CD4-positive, alpha-beta memory T cell (primary cell): ENCODE data around the gene CHAF1B. TPM values are rescaled to one million over a fixed set of nuclear protein-coding genes. Genes with fewer than 3 reads are reported as not detected.
"Not testable (repeated sequence)": the region's sequence is repeated elsewhere in the genome, so short reads cannot be mapped to it uniquely, and the experiment has no call there.

Experiments
- CTCF ChIA-PET: fragments of 350-600 bp; sonication (Branson Sonifier 250); formaldehyde crosslinking; loops from one replicate; lab custom pipeline; 2021; ENCODE audit warnings: inconsistent platforms; ENCODE audit not compliant: partially characterized antibody; lab: Charles Lee
- POLR2A ChIA-PET: fragments of 350-600 bp; sonication (Branson Sonifier 250); formaldehyde crosslinking; loops from one replicate; lab custom pipeline; 2021; ENCODE audit not compliant: partially characterized antibody; lab: Charles Lee
- DNase-seq, 5 donors: peaks; one replicate each; pipeline versions ENCODE4 v3.0.0 to v3.0.0-alpha.2; 2020 to 2022; ENCODE audit warnings: mixed read lengths in 1 of 5
- H3K27ac ChIP-seq: one replicate; pipeline ENCODE4 v1.7.0; 2013; ENCODE audit warnings: low read depth, low read length
- H3K27me3 ChIP-seq: 2 replicates; pipeline ENCODE4 v1.7.0; 2013; ENCODE audit warnings: mild to moderate bottlenecking, low read length, moderate library complexity; ENCODE audit not compliant: insufficient read depth
- H3K36me3 ChIP-seq: 2 replicates; pipeline ENCODE4 v1.7.0; 2013; ENCODE audit warnings: mild to moderate bottlenecking, low read length, moderate library complexity; ENCODE audit not compliant: insufficient read depth
- H3K4me1 ChIP-seq: 2 replicates; pipeline ENCODE4 v1.7.0; 2013; ENCODE audit warnings: mild to moderate bottlenecking, low read length, moderate library complexity; ENCODE audit not compliant: insufficient read depth
- H3K4me3 ChIP-seq, 2 donors: one replicate each; pipeline ENCODE4 v1.7.0; 2013; ENCODE audit warnings: low read length in 2 of 2, mild to moderate bottlenecking in 1 of 2
- H3K9me3 ChIP-seq, 2 donors: one replicate each; pipeline ENCODE4 v1.7.0; 2013; ENCODE audit warnings: low read length in 2 of 2, control low read depth in 1 of 2; ENCODE audit not compliant: control insufficient read depth in 1 of 2
- H3K27ac Mint-ChIP-seq, 7 donors: one replicate each; pipeline ENCODE4 v1.8.0; 2020 to 2021; ENCODE audit warnings: mixed read lengths in 7 of 7, mild to moderate bottlenecking in 6 of 7, inconsistent platforms in 3 of 7, moderate library complexity in 3 of 7
- H3K27me3 Mint-ChIP-seq, 2 donors: one replicate each; pipeline ENCODE4 v1.8.0; 2020 to 2021; ENCODE audit warnings: mixed read lengths in 2 of 2
- H3K36me3 Mint-ChIP-seq, 2 donors: one replicate each; pipeline ENCODE4 v1.8.0; 2020 to 2021; ENCODE audit warnings: mixed read lengths in 2 of 2, inconsistent platforms in 1 of 2, mild to moderate bottlenecking in 1 of 2
- H3K4me1 Mint-ChIP-seq, 4 donors: one replicate each; pipeline ENCODE4 v1.8.0; 2020 to 2021; ENCODE audit warnings: mixed read lengths in 4 of 4, mild to moderate bottlenecking in 1 of 4
- H3K4me3 Mint-ChIP-seq, 8 donors: one replicate each; pipeline ENCODE4 v1.8.0; 2020 to 2021; ENCODE audit warnings: mixed read lengths in 8 of 8, mild to moderate bottlenecking in 7 of 8, moderate library complexity in 6 of 8, inconsistent platforms in 3 of 8
- H3K9me3 Mint-ChIP-seq, 8 donors: one replicate each; pipeline ENCODE4 v1.8.0; 2020 to 2021; ENCODE audit warnings: mixed read lengths in 8 of 8, mild to moderate bottlenecking in 5 of 8, inconsistent platforms in 3 of 8, moderate library complexity in 1 of 8
- intact Hi-C: fragments of 100-400 bp; cut with micrococcal nuclease; formaldehyde crosslinking; loops from one replicate; pipeline ENCODE4 v1.15.1; 2023
- polyA plus RNA-seq, 2 donors: library from polyadenylated mRNA; unstranded; fragments of 300-500 nt; fragmentation: Illumina TruSeq; gene quantifications; one replicate each; pipeline ENCODE4 v1.2.3, GENCODE V29; 2021
- total RNA-seq, 2 experiments: library from RNA; stranded (reverse); gene quantifications; one replicate each; pipeline ENCODE4 v1.2.3, GENCODE V29; 2021

Gene CHAF1B
- total RNA-seq (1 to 10 TPM; 1.3 to 1.6 TPM), polyA plus RNA-seq (1 to 10 TPM; 2.0 to 2.3 TPM)

DNA sequence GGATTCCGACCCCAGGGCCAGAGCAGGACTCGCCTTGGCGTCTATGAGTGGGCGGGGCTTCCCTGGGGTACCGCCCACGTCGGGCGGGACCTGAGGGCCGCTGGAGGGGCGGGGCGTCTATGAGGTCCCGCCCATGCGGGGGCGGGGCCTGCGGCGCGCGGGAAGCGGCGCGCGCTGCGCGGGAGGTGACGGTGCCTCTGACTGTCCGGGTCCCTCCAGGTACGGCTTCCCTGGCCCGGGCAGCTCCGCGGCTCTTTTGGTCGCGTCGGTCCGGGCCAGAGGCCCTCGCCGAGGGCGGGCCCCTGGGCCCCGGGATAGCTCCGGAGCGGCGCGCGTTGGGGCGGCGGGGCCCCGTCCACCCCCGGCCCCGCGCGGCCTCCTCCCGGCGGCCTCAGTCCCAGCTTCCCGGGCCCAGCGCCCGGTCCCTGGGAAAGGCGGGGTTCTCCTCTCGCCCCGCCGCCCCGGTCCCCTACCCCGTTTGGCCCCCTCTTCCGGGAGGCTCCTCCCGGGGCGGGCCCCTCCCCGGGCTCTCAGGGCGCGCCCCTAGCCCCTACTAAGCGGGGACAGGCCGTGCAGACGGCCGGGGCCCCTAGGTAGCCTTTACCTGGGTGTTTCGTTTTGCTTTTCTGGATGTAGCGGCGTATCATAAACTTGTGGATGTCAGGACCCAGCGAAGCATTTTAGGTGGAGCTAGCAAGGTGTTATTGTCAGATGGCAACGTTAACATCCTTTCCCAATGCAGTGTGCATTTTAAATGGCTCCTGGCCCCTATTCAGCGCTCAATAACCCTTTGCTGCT, at the start of gene CHAF1B:
Gene CHAF1B, plus strand, starts transcription at position 160 of the 798 bp plus-strand sequence. CDS start 745 bp downstream, outside the sequence.
- H3K27me3 ChIP-seq: no peaks in the 10 kb centered on the region
- CTCF ChIA-PET: interaction anchor here (1.1 kb wide), 1 partner anchor 246 kb away, joined by 3 read pairs; no protein-coding TSS in a partner anchor

DNA sequence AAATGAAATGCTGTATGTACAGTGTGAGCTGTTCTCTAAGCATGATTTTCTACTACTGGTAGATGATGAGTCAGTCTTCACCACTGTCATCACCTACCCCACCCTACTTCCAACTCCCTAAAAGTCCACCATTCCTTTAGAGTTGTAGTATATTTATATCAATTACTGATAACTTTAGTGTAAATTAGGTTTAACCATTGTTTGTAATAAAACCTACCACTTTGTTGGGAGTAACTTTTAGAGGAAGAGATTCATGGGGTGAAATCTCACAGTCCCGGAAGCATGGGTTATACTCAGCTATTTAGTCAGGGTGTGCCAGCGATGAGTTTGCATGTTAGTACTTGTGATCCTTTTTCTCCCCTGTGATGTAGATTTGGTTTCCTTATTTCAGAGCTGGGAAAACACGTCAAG, 48.1 kb upstream of the CHAF1B start:
- Mint-ChIP-seq H3K27me3 (no peaks in the 10 kb centered on the region), H3K27ac (peak overlapping the region in 1 of 7 donors; percentile 35), H3K9me3 (no peaks in the 10 kb centered on the region), H3K4me3 (no peak overlapping the region), H3K36me3 (peaks cover 52 to 61% of the 10 kb centered on the region in 2 donors), H3K4me1 (peaks cover 17 to 27% (median 19%) of the 10 kb centered on the region in 4 donors)
- Histone ChIP-seq H3K27me3 (no peaks in the 10 kb centered on the region), H3K4me1 (peaks cover 4% of the 10 kb centered on the region), H3K36me3 (peaks cover 44% of the 10 kb centered on the region), H3K9me3 (no peaks in the 10 kb centered on the region), H3K4me3 (no peak overlapping the region), H3K27ac (no peak overlapping the region)
- ChIA-PET CTCF (interaction anchor here (1.4 to 1.5 kb wide), 2 partner anchors 184 to 196 kb away, joined by 4 to 5 read pairs; no protein-coding TSS in a partner anchor), POLR2A (interaction anchor here (1.8 kb wide), 1 partner anchor 48 kb away, joined by 7 read pairs; no protein-coding TSS in a partner anchor)
- DNase-seq: no peak
- intact Hi-C loops: no loop called here

More for the DNA sequence above, at the start of gene CHAF1B:
- intact Hi-C loops: loop anchor here (1.0 to 5.0 kb wide), 2 partner anchors 229 to 243 kb away; partner anchors contain the start of gene DOP1B
- peak; percentile 72 to 88 (median 82) for DNase-seq
- Mint-ChIP-seq H3K4me3 (peak within 1 kb of the TSS; percentile 81 to 90 (median 84)), H3K27ac (peak within 1 kb of the TSS in 6 of 7 donors; percentile 72 to 86 (median 78)), H3K4me1 (peaks cover 7 to 15% (median 9%) of the 10 kb centered on the region in 4 donors), H3K27me3 (no peaks in the 10 kb centered on the region), H3K9me3 (no peaks in the 10 kb centered on the region), H3K36me3 (peaks cover 0 to 2% of the 10 kb centered on the region in 2 donors)
- Histone ChIP-seq H3K4me1 (peaks cover 11% of the 10 kb centered on the region), H3K9me3 (no peaks in the 10 kb centered on the region), H3K27ac (peak within 1 kb of the TSS; percentile 56), H3K4me3 (peak within 1 kb of the TSS; percentile 48 to 66), H3K36me3 (no peaks in the 10 kb centered on the region)
- POLR2A ChIA-PET: interaction anchor here (1.1 to 1.7 kb wide), 3 partner anchors 25 to 316 kb away, joined by 3 to 4 read pairs (median 3); partner anchors contain the start of gene MORC3

DNA sequence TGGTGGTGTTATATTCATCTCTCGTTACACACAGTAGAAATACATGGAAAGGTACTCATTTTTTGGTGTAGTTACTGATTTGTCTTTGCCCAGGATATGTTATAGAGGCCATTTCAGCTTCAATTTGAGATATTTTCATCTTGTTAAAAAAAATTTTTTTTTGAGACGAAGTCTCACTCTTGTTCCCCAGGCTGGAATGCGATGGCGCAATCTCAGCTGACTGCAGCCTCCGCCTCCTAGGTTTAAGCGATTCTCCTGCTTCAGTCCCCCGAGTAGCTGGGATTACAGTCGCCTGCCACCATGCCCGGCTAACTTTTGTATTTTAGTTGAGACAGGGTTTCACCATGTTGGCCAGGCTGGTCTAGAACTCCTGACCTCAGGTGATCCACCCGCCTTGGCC, 46.2 kb upstream of the CHAF1B start:
- no peak overlapping the region for H3K4me3 ChIP-seq
- H3K36me3 ChIP-seq: peaks cover 50% of the 10 kb centered on the region
- Mint-ChIP-seq H3K4me3 (no peak overlapping the region), H3K27me3 (no peaks in the 10 kb centered on the region), H3K4me1 (peaks cover 4 to 20% (median 11%) of the 10 kb centered on the region in 4 donors), H3K9me3 (no peaks in the 10 kb centered on the region), H3K27ac (peak overlapping the region in 1 of 7 donors; percentile 60), H3K36me3 (peaks cover 55 to 58% of the 10 kb centered on the region in 2 donors)
- ChIA-PET CTCF (interaction anchor here (1.3 kb wide), 1 partner anchor 10 kb away, joined by 3 read pairs; no protein-coding TSS in a partner anchor), POLR2A (no interaction called here)
- no peaks in the 10 kb centered on the region for H3K4me1 ChIP-seq
- DNase-seq: no peak
- intact Hi-C loops: no loop called here
- H3K27me3 ChIP-seq: no peaks in the 10 kb centered on the region
- H3K9me3 ChIP-seq: no peaks in the 10 kb centered on the region
- H3K27ac ChIP-seq: no peak overlapping the region

DNA sequence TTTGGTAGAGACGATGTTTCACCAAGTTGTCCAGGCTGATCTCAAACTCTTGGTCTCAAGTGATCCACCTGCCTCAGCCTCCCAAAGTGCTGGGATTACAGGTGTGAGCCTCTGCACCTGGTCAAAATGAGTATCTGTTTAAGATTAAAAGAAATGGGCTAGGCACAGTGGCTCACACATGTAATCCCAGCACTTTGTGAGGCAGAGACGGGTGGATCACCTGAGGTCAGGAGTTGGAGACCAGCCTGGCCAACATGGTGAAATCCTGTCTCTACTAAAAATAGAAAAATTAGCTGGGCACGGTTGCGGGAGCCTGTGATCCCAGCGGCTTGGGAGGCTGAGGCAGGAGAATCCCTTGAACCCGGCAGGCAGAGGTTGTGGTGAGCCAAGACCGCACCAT, 42.6 kb upstream of the CHAF1B start:
- H3K9me3 ChIP-seq, H3K4me1 ChIP-seq, H3K27me3 Mint-ChIP-seq, H3K9me3 Mint-ChIP-seq, POLR2A ChIA-PET, H3K27ac ChIP-seq, H3K27me3 ChIP-seq, CTCF ChIA-PET, DNase-seq, H3K27ac Mint-ChIP-seq, H3K4me1 Mint-ChIP-seq, H3K4me3 ChIP-seq, intact Hi-C loops, H3K4me3 Mint-ChIP-seq: not testable (repeated sequence)
- peaks cover 40 to 54% of the 10 kb centered on the region in 2 donors for H3K36me3 Mint-ChIP-seq
- peaks cover 60% of the 10 kb centered on the region for H3K36me3 ChIP-seq

DNA sequence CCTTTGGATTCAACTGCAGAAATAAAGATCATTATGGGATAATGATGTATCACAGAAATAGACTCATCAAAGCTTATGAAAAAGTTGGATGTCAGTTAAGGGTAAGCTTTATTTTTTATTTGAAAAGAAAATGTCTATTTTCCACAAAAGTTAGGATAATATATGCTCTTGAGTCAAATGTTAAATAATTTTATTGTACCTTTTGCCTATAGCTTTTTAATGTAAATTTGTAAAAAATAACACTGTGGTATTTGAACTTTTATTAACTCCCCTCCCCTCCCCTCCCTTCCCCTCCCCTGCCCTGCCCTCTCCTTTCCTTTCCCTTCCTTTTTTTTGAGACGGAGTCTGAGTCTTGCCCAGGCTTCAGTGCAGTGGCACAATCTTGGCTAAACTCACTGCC, 40.3 kb upstream of the CHAF1B start:
- intact Hi-C loops: no loop called here
- H3K27ac Mint-ChIP-seq: peak overlapping the region in 2 of 7 donors; percentile 22 to 43
- peaks cover 31 to 53% of the 10 kb centered on the region in 2 donors for H3K36me3 Mint-ChIP-seq
- ChIA-PET POLR2A (interaction anchor here (0.9 kb wide), 1 partner anchor 9 kb away, joined by 3 read pairs; no protein-coding TSS in a partner anchor), CTCF (interaction anchor here (1.0 to 2.1 kb wide), 4 partner anchors 85 to 220 kb away, joined by 3 to 8 read pairs (median 4); no protein-coding TSS in a partner anchor)
- H3K4me1 Mint-ChIP-seq: peaks cover 0 to 5% (median under 1%) of the 10 kb centered on the region in 4 donors
- H3K4me3 Mint-ChIP-seq: no peak overlapping the region
- Histone ChIP-seq H3K27me3 (no peaks in the 10 kb centered on the region), H3K27ac (no peak overlapping the region), H3K4me3 (no peak overlapping the region), H3K4me1 (no peaks in the 10 kb centered on the region), H3K9me3 (no peaks in the 10 kb centered on the region), H3K36me3 (peaks cover 50% of the 10 kb centered on the region)
- H3K27me3 Mint-ChIP-seq: no peaks in the 10 kb centered on the region
- no peaks in the 10 kb centered on the region for H3K9me3 Mint-ChIP-seq
- DNase-seq: no peak

DNA sequence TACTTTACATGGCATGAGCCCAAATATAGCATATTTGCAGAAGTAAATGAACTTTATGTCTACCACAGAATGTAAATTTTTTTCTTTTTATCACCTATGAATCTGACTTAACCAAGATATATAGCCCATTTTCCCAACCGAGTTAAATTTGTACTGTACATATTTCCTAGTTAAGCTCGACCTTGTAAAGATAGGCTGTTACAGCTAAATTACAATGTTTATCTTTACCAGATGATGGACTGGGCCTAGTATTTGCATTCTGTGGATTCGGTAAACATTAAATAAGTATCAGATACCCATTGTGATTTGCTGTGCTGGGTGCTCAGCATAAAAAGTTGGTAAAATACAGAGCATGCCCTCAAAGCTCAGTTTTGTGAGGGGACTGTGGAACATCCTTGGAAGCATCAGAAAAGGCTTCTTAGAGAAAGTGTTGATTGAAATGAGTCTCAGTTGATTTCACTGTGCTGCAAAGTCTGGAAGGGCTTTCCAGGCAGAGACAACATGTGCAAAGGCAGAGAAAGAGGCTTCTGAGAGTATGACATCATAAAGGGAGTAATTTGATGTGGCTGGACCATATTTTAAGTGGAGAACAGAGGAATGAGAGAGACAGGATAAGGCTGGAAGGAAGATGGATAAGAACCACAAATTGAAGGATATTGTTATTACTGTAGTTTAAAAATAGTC, 37.8 kb upstream of the CHAF1B start:
- Histone ChIP-seq H3K36me3 (peaks cover 51% of the 10 kb centered on the region), H3K27ac (no peak overlapping the region), H3K27me3 (no peaks in the 10 kb centered on the region), H3K9me3 (no peaks in the 10 kb centered on the region), H3K4me3 (no peak overlapping the region), H3K4me1 (no peaks in the 10 kb centered on the region)
- no peak for DNase-seq
- H3K4me3 Mint-ChIP-seq: no peak overlapping the region
- H3K27ac Mint-ChIP-seq: peak overlapping the region in 6 of 7 donors; percentile 3 to 74 (median 26)
- peaks cover 0 to 4% (median 3%) of the 10 kb centered on the region in 4 donors for H3K4me1 Mint-ChIP-seq
- peaks cover 34 to 62% of the 10 kb centered on the region in 2 donors for H3K36me3 Mint-ChIP-seq
- no peaks in the 10 kb centered on the region for H3K9me3 Mint-ChIP-seq
- POLR2A ChIA-PET: no interaction called here
- CTCF ChIA-PET: no interaction called here
- no peaks in the 10 kb centered on the region for H3K27me3 Mint-ChIP-seq
- intact Hi-C loops: no loop called here
